HG03565 (cell line): Measurements from ENCODE around the gene HARS2.
"Not testable (repeated sequence)": the region's sequence is repeated elsewhere in the genome, so short reads cannot be mapped to it uniquely, and the experiment has no call there.

Source experiments
- ATAC-seq: cut with Tn5 transposase; IDR thresholded peaks from one replicate; pipeline ENCODE4 v1.9.1; 2021; ENCODE audit warnings: mild to moderate bottlenecking, moderate library complexity; ENCODE audit not compliant: unreplicated experiment

The HARS2 gene

DNA sequence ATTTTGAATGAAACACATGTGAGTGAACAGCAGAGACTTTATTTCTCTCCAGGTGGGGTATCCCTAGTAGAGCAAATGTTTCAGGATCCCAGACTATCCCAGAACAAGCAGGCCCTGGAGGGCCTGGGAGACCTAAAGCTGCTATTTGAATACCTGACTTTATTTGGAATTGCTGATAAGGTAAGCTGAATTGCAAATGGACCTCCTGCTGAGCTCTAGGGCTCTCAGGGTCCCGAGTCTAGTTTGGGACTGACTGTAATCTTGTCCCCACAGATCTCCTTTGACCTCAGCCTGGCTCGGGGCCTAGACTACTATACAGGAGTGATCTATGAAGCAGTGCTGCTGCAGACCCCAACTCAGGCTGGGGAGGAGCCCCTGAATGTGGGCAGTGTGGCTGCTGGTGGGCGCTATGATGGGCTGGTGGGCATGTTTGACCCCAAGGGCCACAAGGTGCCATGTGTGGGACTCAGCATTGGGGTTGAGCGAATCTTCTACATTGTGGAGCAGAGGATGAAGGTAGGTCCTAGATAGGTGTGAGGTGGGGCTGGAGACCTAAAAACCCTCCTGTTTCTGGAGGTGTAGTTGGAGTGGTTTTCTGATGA lies 5.7 kb downstream of the HARS2 start:
- ATAC-seq: no peak

DNA sequence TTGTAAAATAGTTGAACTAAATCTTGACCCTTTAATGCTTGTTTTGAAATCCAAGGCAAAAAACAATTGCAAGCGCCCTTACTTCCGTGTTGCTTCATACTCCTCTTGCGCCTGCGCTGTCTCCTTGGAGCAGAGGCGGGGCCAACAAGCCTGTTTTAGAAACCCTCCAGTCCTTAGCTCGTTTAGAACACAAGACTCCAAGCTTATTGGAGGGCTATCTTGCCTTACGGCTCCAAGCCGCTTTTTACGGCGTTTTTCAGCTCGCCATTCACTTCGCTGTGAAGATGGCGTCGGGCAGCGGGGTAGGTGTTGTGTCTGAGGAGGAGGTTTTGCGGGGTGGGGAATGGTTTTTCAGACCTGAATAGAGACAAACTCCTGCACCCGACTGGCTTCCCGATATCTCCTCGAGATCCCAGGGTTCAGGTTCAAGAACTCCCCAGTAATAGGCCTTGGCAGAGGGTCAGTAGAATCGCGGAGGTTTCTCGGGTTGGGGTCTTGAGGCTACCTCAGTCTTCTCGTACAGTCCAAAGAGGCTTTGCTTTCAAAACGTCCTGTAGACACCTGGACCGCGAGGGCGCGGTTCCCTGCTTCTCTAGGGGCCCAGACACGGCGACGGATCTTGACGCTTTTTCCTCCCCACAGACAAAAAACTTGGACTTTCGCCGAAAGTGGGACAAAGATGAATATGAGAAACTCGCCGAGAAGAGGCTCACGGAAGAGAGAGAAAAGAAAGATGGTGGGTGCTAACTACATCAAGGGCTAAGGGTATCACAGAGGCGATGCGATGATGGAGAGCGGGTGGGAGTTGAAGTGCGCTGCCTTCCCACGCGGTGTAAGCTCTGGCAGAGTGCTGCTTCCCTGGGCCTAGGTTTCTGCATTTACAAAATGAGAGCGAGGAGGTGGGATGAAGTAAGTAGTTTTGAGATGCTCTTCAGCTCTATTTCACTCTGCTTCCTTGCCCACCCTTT lies 9.2 kb downstream of the HARS2 start, which contains the start of gene ZMAT2:
ZMAT2 (plus strand) TSS at position 271 of the 968 bp plus-strand sequence; CDS start at position 285, 14 bp downstream.
- ATAC-seq: peak; percentile 91

- no peak for ATAC-seq
Observed at GRCh38 chr5:140707812-140708211, 16.6 kb downstream of the HARS2 start.

DNA sequence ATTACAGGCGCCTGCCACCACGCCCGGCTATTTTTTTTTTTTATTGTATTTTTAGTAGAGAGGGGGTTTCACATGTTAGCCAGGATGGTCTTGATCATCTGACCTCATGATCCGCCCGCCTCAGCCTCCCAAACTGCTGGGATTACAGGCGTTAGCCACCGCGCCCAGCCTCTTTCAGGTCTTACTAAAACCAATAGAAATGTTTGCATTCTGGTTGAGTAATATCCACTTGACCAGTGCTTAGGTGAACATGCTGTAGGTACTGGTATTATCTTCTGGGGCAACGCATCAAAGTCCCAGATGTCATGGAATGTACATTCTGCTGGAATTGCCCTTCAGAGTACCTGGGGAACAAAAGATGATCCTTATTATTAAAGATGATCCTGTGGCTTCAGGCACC lies 17.5 kb downstream of the HARS2 start:
- not testable (repeated sequence) for ATAC-seq

DNA sequence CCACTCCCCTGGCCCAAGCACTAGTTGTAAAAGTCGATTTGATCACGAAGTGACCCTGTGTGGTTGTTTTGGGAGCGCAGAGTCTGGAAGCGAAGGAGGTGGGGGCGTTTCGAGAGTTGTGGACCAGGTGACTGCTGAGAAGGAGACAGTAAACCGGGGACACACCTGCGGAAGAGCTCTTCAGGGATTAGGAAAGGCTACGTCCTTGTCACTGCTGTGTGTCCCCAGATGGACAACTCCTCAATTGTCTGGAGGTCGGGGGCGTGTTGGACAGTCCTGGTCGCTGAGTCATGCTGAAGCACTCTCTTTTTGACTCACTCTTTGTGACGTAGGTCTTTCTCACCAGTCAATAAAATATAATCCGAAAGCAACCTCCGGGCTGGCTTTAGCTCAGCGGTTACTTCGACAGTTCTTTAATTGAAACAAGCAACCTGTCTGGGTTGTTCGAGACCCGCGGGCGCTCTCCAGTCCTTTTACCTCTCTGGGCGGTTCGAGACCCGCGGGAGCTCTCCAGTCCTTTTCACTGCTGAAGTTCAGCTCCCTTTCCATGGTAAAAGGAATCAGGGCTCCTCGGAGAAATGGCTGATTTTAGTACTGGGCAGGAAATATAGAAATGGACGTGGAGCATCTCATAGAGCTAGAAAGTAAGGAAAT lies 19.8 kb downstream of the HARS2 start:
- peak; percentile 88 for ATAC-seq

DNA sequence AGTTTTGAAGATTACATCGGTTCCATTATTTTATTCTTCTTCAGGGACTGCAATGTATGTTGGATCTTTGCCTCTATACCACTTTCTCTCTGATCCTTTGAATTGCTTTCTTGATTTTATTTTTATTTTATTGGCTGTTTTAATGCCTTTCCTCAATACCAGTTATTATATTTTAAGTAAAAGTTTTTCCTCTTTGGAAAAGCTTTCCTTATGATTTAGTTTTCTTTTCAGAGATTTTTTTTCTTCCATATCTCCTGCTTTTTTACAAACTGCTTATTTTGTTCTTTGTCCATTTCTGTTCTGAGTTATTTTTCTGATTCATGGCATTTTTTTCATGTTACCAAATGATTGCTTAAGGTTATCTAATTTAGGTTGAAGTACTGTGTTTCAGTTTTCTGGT lies 20.5 kb downstream of the HARS2 start:
- no peak for ATAC-seq

- no peak for ATAC-seq
Observed at GRCh38 chr5:140713562-140714094, 22.4 kb downstream of the HARS2 start.

DNA sequence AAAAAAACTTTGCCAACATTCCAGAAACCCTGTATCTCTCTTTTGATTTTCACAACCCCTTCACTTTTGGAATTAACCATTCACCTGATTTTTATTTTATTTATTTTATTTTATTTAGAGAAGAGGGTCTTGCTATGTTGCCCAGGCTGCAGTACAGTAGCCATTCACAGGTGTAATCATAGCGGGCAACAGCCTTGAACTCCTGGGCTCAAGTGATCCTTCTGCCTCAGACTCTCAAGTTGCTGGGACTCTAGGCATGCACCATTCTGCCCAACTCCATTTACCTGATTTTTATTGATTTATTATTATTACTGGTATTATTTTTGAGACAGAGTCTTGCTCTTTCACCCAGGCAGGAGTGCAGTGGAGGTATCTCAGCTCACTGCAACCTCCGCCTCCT lies 25.0 kb downstream of the HARS2 start:
- not testable (repeated sequence) for ATAC-seq

DNA sequence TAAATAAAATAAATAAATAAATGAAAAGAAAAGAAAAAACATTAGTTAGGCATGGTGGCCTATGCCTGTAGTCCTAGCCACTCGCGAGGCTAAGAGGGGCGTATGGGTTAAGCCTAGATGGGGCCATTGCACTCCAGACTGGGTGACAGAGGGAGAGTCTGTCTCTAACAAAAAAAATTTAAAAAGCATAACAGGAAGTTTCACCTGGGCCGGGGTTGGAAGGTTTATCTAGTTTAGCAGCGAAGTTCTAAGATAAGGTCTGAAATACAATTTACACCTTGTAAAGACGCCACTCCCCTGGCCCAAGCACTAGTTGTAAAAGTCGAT lies 27.0 kb downstream of the HARS2 start:
- ATAC-seq: no peak

GRCh38 chr5:140720738-140721137 lies 29.5 kb downstream of the HARS2 start:
- ATAC-seq: not testable (repeated sequence)

GRCh38 chr5:140721395-140721794 lies 30.1 kb downstream of the HARS2 start:
- ATAC-seq: not testable (repeated sequence)

GRCh38 chr5:140725799-140726471 lies 34.7 kb downstream of the HARS2 start:
- ATAC-seq: peak; percentile 94

- ATAC-seq: no peak
Observed at GRCh38 chr5:140733098-140733497, 41.8 kb downstream of the HARS2 start.

GRCh38 chr5:140734354-140734753 lies 43.1 kb downstream of the HARS2 start:
- ATAC-seq: no peak

DNA sequence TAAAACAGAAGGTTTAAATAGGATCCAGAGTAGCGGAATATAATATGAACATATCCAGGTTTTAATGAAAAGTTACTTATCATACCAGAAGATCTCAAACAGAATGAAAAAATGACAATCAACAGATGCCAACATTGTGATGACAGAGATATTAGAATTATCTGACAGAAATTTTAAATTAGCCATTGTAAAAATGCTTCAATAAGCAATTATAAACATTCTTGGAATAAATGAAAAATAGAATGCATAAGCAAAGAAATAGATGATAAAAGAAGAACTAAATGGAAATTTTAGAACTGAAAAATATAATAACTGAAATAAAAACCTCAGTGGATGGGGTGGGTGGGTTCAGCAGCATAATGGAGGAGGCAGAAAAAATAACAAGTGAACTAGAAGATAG lies 46.2 kb downstream of the HARS2 start:
- ATAC-seq: no peak

- ATAC-seq: no peak
Observed at GRCh38 chr5:140741967-140742366, 50.7 kb downstream of the HARS2 start.
